Erythroblast (primary cell): ENCODE results near the gene PPIG.
"Not testable (repeated sequence)": the region's sequence is repeated elsewhere in the genome, so short reads cannot be mapped to it uniquely, and the experiment has no call there.

ENCODE experiments used
- GATA1 ChIP-seq: IDR thresholded peaks from 2 replicates; pipeline ENCODE4 v1.6.1; 2011; ENCODE audit warnings: low read depth, mild to moderate bottlenecking, control low read depth, low read length, moderate library complexity
- POLR2A ChIP-seq: IDR thresholded peaks from 2 replicates; pipeline ENCODE4 v1.6.1; 2011; ENCODE audit warnings: mild to moderate bottlenecking, low read length

GRCh38 chr2:169596546-169596945, 12.4 kb downstream of the PPIG start:
- TF ChIP-seq POLR2A, GATA1: not testable (repeated sequence)
